Mucosa of descending colon (tissue), 3 donors: ENCODE data around the gene VPS51. TPM values are rescaled to one million over a fixed set of nuclear protein-coding genes. Genes with fewer than 3 reads are reported as not detected.

ENCODE experiments used
- ATAC-seq: fragments of 200-7000 bp; cut with Tn5 transposase; one replicate; pipeline ENCODE4 v1.9.1; 2020; ENCODE audit warnings: mild to moderate bottlenecking, moderate library complexity
- DNase-seq, 3 donors: peaks; one replicate each; pipeline ENCODE4 v3.0.0-alpha.2; 2020
- H3K36me3 ChIP-seq: fragments of 200-600 bp; one replicate; pipeline ENCODE4 v1.8.0; 2021; ENCODE audit warnings: low read depth, mild to moderate bottlenecking
- H3K4me1 ChIP-seq: fragments of 200-600 bp; one replicate; pipeline ENCODE4 v1.8.0; 2021; ENCODE audit warnings: low read depth, mild to moderate bottlenecking
- H3K4me3 ChIP-seq: fragments of 200-600 bp; one replicate; pipeline ENCODE4 v1.8.0; 2021; ENCODE audit warnings: mild to moderate bottlenecking
- H3K9me3 ChIP-seq: fragments of 200-600 bp; one replicate; pipeline ENCODE4 v1.8.0; 2021; ENCODE audit warnings: mild to moderate bottlenecking
- intact Hi-C, 2 donors: fragments of 100-400 bp; cut with DNase I in 1 of 2; cut with micrococcal nuclease in 1 of 2; formaldehyde crosslinking; loops; one replicate each; pipeline versions ENCODE4 v1.11.0 to v1.11.1; 2022; cut with DNase I, micrococcal nuclease
- total RNA-seq, 3 donors: library from RNA; stranded (reverse); fragmentation: NEBNext Ultra II Directional in 2 of 3; extraction: Animal tissue kit (Norgen Biotek cat#: 25700) in 2 of 3; gene quantifications; one replicate each; pipeline versions ENCODE4 v1.2.1 to v1.2.4, GENCODE V29; 2021 to 2023
- TF ChIP-seq, protein P1 (sequence below): fragments of 200-600 bp; IDR thresholded peaks from one replicate; pipeline ENCODE4 v1.8.0; 2022; ENCODE audit warnings: antibody characterized with exemption, mild to moderate bottlenecking
- donor health status: DM: no; HTN: no; CAD: no; lungs with moderate emphysema.
- donor health status: DM: no; HTN: no; CAD: no.
- donor health status: DM: no; HTN: yes; CAD: no.

VPS51 gene
- total RNA-seq, 3 donors from 2014 or later: 149 to 200 (median 156) TPM

DNA sequence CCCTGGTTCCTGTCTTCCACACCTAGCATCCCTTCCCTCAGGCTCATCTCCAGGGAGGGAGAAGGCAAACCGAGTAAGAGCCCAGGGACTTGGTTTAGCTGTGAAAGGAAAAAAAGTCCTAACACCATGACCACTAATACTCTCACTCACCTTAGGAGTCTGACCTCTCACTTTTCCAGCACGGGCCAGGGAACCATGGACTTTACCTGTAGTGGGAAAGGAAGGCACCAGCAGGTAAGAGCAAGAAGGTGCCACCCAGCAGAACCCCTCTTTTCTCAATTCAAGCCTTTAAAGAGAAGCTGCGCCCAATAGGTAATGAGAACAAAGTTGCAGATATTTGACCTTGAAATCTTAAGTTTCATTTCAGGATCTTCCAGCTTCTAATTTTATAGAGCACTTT, 24.8 kb downstream of the VPS51 start:
- peaks cover 34% of the 10 kb centered on the region for H3K4me1 ChIP-seq
- intact Hi-C loops: no loop called here
- DNase-seq: no peak
- no peak overlapping the region for H3K4me3 ChIP-seq
- ATAC-seq: no peak
- TF ChIP-seq, protein P1, sequence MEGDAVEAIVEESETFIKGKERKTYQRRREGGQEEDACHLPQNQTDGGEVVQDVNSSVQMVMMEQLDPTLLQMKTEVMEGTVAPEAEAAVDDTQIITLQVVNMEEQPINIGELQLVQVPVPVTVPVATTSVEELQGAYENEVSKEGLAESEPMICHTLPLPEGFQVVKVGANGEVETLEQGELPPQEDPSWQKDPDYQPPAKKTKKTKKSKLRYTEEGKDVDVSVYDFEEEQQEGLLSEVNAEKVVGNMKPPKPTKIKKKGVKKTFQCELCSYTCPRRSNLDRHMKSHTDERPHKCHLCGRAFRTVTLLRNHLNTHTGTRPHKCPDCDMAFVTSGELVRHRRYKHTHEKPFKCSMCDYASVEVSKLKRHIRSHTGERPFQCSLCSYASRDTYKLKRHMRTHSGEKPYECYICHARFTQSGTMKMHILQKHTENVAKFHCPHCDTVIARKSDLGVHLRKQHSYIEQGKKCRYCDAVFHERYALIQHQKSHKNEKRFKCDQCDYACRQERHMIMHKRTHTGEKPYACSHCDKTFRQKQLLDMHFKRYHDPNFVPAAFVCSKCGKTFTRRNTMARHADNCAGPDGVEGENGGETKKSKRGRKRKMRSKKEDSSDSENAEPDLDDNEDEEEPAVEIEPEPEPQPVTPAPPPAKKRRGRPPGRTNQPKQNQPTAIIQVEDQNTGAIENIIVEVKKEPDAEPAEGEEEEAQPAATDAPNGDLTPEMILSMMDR: no peak
- H3K36me3 ChIP-seq: peaks cover 5% of the 10 kb centered on the region
- no peaks in the 10 kb centered on the region for H3K9me3 ChIP-seq

DNA sequence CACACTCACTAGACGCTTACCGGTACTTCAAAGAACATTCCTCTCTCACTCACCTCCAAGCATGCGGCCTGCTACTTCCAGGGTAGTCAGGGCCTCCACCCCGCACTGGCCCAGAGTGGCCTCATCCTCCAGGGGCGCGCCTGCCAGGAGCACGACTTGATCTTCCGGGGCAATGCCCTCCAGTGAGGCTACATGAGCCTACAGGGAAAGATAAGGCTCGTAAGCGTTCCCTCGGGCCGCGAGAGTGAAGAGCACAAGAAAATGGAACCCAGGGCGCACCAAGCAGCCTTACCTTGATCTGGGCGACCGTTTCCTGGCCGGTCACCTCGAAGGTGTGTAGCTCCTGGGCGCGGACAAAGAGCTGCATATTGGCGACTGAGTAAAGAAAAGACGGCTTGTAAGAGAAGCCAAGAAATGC, 25.4 kb downstream of the VPS51 start:
- Histone ChIP-seq H3K36me3 (peaks cover 10% of the 10 kb centered on the region), H3K4me1 (peaks cover 28% of the 10 kb centered on the region), H3K9me3 (no peaks in the 10 kb centered on the region), H3K4me3 (peak overlapping the region; percentile 64)
- intact Hi-C loops: no loop called here
- TF ChIP-seq, protein P1: no peak
- ATAC-seq: peak; percentile 4
- DNase-seq: peak in 2 of 3 donors; percentile 70 to 72

DNA sequence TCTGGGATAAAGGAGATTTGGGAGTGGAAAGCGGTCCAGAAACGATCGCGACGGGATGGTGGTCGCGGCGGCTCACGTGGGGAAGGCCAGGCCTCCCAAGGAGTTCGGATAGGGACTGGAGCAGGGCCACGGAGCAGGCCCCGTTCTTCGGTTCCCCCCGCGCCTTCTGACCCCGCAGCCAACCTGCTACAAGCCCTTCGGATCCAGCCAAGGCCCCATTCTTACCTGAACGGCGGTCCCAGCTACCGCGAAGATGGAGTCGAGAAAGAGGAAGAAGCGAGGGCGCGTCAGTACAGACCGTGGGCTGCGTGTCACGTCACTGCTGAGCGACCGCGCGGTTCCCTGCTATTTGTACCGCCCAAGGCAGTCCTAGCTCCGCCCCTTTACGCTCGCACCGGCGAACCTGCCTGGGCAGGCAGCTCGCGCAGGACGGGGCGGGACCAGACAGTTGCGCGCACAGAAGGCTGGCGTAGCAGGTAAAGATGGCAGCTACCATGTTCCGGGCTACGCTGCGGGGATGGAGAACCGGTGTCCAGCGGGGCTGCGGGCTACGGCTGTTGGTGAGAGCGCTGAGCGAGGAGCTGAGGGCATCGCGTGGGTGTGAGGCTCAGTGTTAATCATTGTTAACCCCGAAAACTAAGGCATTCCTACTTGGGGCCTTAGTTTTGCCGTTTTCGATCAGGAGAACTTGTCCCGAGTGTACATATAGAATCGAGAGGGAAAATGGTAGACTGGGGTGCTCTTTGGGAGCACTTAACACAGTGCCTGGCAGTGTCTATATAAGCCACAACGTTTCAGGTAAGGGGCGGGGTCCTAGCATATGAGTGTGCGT, 26.1 kb downstream of the VPS51 start, which contains the start of the genes FAU and MRPL49:
TSS of gene FAU (minus strand) at position 270 of the 832 bp plus-strand sequence. CDS start 321 bp downstream, outside the sequence.
TSS of gene MRPL49 (plus strand) at position 457 of the 832 bp plus-strand sequence. CDS start at position 483, 26 bp downstream.
- intact Hi-C loops: no loop called here
- Histone ChIP-seq H3K4me1 (peaks cover 23% of the 10 kb centered on the region), H3K36me3 (peaks cover 14% of the 10 kb centered on the region), H3K4me3 (peak within 1 kb of the TSS; percentile 64), H3K9me3 (no peaks in the 10 kb centered on the region)
- TF ChIP-seq, protein P1: no peak
- DNase-seq: peak; percentile 98 to 100 (median 100)
- ATAC-seq: peak; percentile 83

DNA sequence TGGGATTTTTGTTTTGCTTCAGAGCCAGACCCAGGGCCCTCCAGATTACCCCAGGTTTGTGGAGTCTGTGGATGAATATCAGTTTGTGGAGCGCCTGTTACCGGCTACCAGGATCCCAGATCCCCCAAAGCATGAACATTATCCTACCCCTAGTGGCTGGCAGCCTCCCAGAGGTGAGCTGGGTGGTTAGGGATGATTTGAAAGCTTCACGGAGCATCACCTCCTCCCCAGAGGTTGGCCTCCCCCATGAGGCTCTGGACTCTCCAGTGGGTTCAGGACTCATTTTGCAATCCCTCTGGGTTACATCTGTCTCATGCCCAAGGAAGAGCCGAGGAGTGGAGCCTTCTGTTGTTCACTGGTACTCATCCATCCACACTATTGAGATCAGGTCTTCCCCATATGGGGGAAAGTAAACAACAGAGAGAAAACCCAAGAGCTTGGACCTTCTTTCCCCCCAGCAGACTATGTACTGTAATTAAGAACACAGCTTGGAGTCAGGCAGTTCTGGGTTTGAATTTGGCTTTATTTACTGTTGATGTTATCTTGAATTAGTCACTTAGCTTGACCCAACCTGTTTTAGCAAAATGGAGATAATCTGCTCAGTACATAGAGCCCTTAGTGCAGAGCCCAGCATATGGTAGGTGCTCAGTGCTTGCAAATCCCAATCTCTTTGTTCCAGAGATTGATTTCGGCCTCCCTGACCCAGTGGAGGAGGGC, 28.6 kb downstream of the VPS51 start:
- H3K4me3 ChIP-seq: no peak overlapping the region
- TF ChIP-seq, protein P1: no peak
- no peak for ATAC-seq

DNA sequence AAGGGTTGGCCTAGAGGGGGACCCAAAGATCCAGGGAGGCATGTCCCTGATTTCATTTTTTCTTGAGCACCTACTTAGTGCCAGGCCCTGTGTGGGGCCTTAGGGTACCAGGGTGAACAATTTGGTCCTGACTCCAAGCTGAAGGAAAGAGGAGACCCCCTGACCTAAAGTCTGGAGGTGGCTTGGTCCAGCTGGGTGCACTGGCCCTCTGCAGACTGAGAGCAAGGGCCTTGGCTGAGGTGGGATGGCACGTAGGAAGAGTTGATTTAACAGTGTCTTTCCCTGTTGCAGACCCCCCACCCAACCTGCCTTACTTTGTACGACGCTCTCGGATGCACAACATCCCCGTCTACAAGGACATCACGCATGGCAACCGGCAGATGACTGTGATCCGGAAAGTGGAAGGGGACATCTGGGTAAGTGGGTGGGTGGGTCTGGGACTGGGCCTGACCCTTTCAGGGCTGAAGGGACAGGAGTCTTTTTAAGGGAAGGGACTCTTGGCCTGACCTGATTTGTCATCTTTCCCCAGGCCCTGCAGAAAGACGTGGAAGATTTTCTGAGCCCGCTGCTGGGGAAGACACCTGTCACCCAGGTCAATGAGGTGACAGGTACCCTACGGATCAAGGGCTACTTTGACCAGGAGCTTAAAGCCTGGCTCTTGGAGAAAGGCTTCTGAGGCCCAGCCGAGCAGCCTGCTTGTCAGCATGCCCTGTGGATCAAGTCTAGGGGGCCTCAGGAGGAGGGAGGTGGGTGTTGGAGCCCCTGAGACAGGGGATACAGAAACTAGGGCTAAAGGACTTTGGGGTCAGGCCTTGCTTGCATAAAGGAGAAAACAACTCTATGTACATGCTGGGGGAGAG, 29.4 kb downstream of the VPS51 start:
- TF ChIP-seq, protein P1: no peak
- Histone ChIP-seq H3K4me3 (no peak overlapping the region), H3K36me3 (peaks cover 21% of the 10 kb centered on the region), H3K4me1 (peaks cover 22% of the 10 kb centered on the region), H3K9me3 (no peaks in the 10 kb centered on the region)
- intact Hi-C loops: no loop called here
- ATAC-seq: no peak
- DNase-seq: no peak

More for the DNA sequence above, 28.6 kb downstream of the VPS51 start:
- no peak for DNase-seq
- H3K9me3 ChIP-seq: no peaks in the 10 kb centered on the region
- peaks cover 18% of the 10 kb centered on the region for H3K36me3 ChIP-seq
- intact Hi-C loops: no loop called here
- H3K4me1 ChIP-seq: peaks cover 23% of the 10 kb centered on the region
